GM12878 (cell line): ENCODE data around the gene AP3B2. TPM values are rescaled to one million over a fixed set of nuclear protein-coding genes. Genes with fewer than 3 reads are reported as not detected.

Experiments used
- ASH2L ChIP-seq: fragments of 300-600, 200-600 bp; sonication (generic); IDR thresholded peaks from 2 replicates; pipeline ENCODE4 v1.6.1; 2017; ENCODE audit warnings: low read depth, mild to moderate bottlenecking, borderline replicate concordance
- BMI1 ChIP-seq: fragments of 450-650 bp; IDR thresholded peaks from 2 replicates; pipeline ENCODE4 v1.6.1; 2016; ENCODE audit warnings: mild to moderate bottlenecking, moderate library complexity, borderline replicate concordance
- BRCA1 ChIP-seq: IDR thresholded peaks from 2 replicates; pipeline ENCODE4 v1.6.1; 2011; ENCODE audit warnings: low read depth, low read length, improper control_type of control experiment
- CREM ChIP-seq: IDR thresholded peaks from 2 replicates; pipeline ENCODE4 v1.6.1; 2014; ENCODE audit warnings: antibody characterized with exemption, low read depth
- EED ChIP-seq: sonication (generic); IDR thresholded peaks from 2 replicates; pipeline ENCODE4 v1.6.1; 2016; ENCODE audit warnings: antibody characterized with exemption, low read depth
- ESRRA ChIP-seq: IDR thresholded peaks from 2 replicates; pipeline ENCODE4 v1.6.1; 2012; ENCODE audit warnings: mild to moderate bottlenecking, low read length, improper control_type of control experiment
- IKZF1 ChIP-seq: fragments of 450-650 bp; conservative IDR thresholded peaks from 2 replicates; pipeline ENCODE4 v1.6.1; 2017; ENCODE audit warnings: antibody characterized with exemption, mild to moderate bottlenecking
- KLF5 ChIP-seq: fragments of 450-650 bp; IDR thresholded peaks from 2 replicates; pipeline ENCODE4 v1.6.1; 2014; ENCODE audit warnings: mild to moderate bottlenecking; ENCODE audit not compliant: partially characterized antibody
- MEF2A ChIP-seq: IDR thresholded peaks from 2 replicates; pipeline ENCODE4 v1.6.1; 2011; ENCODE audit warnings: low read depth, mild to moderate bottlenecking, low read length, moderate library complexity; ENCODE audit not compliant: insufficient read depth
- MXI1 ChIP-seq: fragments of 150-350 bp; IDR thresholded peaks from 2 replicates; pipeline ENCODE4 v1.6.1; 2011; ENCODE audit warnings: low read depth, mild to moderate bottlenecking, inconsistent platforms, low read length, improper control_type of control experiment
- SMAD1 ChIP-seq: fragments of 450-650 bp; IDR thresholded peaks from 2 replicates; pipeline ENCODE4 v1.6.1; 2018; ENCODE audit warnings: mild to moderate bottlenecking, low read depth; ENCODE audit not compliant: partially characterized antibody
- TBL1XR1 ChIP-seq: IDR thresholded peaks from 2 replicates; pipeline ENCODE4 v1.6.1; 2012; ENCODE audit warnings: low read depth, low read length, improper control_type of control experiment
- WRNIP1 ChIP-seq: IDR thresholded peaks from 2 replicates; pipeline ENCODE4 v1.6.1; 2011; ENCODE audit warnings: low read depth, low read length, improper control_type of control experiment, borderline replicate concordance
- polyA plus RNA-seq, 11 experiments: library from polyadenylated mRNA; depleted of rRNA in 4 of 11; unstranded in 6 of 11; stranded (reverse) in 5 of 11; fragments of >200 nt; fragmentation: Nextera tagmentation in 4 of 11; fragmentation: Illumina TruSeq in 1 of 11; extraction: Ambion mirVana in 4 of 11; extraction: Trizol in 1 of 11; gene quantifications; 1 replicate in 1 of 11; 2 replicates in 10 of 11; pipeline versions ENCODE4 v1.2.1 to v1.2.3, GENCODE V29; 2011 to 2016; ENCODE audit warnings: inconsistent platforms in 2 of 11, missing spikeins in 2 of 11, low read depth in 1 of 11
- total RNA-seq, 4 experiments: library from RNA; depleted of rRNA in 3 of 4; stranded (reverse); fragments of >200 nt in 3 of 4; fragmentation: Illumina TruSeq in 1 of 4; extraction: Trizol in 1 of 4; gene quantifications; 2 replicates each; pipeline versions ENCODE4 v1.2.1 to v1.2.3, GENCODE V29; 2013 to 2021
- TF ChIP-seq, protein P1 (sequence below): IDR thresholded peaks from 2 replicates; pipeline ENCODE4 v1.6.1; 2012; ENCODE audit warnings: low read depth, low read length, improper control_type of control experiment
- TF ChIP-seq, protein P2 (sequence below): IDR thresholded peaks from 2 replicates; pipeline ENCODE4 v1.6.1; 2011; ENCODE audit warnings: mild to moderate bottlenecking, low read depth, low read length, moderate library complexity; ENCODE audit not compliant: insufficient replicate concordance
- TF ChIP-seq, protein P3 (sequence below): fragments of 450-650 bp; conservative IDR thresholded peaks from 2 replicates; pipeline ENCODE4 v1.6.1; 2017; ENCODE audit warnings: mild to moderate bottlenecking, moderate library complexity
- TF ChIP-seq, protein P4 (sequence below), 3 experiments: IDR thresholded peaks in 2 of 3; conservative IDR thresholded peaks in 1 of 3; 2 replicates each; pipeline ENCODE4 v1.5.1; 2011; ENCODE audit warnings: low read depth in 3 of 3, low read length in 3 of 3, mild to moderate bottlenecking in 3 of 3, control low read depth in 2 of 3, moderate library complexity in 2 of 3, inconsistent platforms in 1 of 3, mixed read lengths in 1 of 3; ENCODE audit not compliant: control insufficient read depth in 2 of 3, insufficient read depth in 1 of 3; ENCODE audit errors: extremely low read depth in 1 of 3
- TF ChIP-seq, protein P5 (sequence below): fragments of 450-650 bp; formaldehyde crosslinking; IDR thresholded peaks from 2 replicates; pipeline ENCODE4 v1.5.0; 2022; ENCODE audit warnings: mild to moderate bottlenecking, missing genetic modification characterization

Gene AP3B2
- total and polyA plus RNA-seq, 10 of the 15 experiments (the other 5 are each of a cell fraction or from before 2014, with no cell fraction given) = not detected

DNA sequence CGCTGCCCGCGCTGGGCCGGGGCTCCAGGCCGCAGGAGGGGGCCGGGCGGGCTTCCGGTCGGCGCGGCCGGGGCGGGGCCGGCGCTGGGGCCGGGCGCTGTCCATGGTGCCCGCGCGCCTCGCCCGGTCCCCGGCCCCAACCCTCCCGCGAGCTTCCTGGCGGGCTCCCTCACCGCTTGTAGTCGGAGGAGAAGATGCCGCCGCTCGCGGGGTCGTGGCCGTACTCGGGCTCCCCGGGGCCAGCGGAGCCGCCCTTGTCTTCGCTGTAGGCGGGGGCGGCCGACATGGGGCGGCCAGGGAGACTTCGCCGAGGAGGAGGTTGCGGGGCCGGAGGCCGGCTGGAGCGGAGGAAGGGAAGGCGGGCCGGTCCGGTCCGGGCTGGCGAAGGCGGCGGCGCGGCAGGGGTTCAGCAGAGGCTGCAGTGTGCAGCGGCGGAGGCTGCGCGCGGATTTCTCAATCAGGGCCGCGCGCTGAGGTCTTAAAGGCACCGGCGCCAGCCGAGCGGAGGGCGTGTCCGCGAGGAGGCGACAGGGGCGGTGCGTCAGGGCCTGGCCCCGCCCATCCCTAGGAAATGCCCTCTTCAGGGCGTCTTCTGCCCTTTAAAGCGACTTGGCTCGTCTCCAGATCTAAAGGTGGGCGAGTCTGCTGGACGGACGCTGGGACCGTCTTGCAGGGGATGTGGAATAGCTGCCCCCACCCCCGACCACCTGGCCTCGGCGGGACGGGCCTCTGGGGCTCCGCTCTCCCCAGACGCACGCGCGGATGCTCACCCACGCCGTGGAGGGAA, at the start of gene AP3B2 (continued):
- TF ChIP-seq, protein P1, sequence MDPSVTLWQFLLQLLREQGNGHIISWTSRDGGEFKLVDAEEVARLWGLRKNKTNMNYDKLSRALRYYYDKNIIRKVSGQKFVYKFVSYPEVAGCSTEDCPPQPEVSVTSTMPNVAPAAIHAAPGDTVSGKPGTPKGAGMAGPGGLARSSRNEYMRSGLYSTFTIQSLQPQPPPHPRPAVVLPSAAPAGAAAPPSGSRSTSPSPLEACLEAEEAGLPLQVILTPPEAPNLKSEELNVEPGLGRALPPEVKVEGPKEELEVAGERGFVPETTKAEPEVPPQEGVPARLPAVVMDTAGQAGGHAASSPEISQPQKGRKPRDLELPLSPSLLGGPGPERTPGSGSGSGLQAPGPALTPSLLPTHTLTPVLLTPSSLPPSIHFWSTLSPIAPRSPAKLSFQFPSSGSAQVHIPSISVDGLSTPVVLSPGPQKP = no peak
- no peak for TF ChIP-seq ESRRA
- TF ChIP-seq WRNIP1 = no peak
- peak; percentile 25; the same call in 1 of the 2 replicates for TF ChIP-seq MXI1
- TF ChIP-seq, protein P2, sequence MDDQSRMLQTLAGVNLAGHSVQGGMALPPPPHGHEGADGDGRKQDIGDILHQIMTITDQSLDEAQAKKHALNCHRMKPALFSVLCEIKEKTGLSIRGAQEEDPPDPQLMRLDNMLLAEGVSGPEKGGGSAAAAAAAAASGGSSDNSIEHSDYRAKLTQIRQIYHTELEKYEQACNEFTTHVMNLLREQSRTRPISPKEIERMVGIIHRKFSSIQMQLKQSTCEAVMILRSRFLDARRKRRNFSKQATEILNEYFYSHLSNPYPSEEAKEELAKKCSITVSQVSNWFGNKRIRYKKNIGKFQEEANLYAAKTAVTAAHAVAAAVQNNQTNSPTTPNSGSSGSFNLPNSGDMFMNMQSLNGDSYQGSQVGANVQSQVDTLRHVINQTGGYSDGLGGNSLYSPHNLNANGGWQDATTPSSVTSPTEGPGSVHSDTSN = no peak
- no peak for TF ChIP-seq SMAD1
- no peak for TF ChIP-seq ASH2L
- TF ChIP-seq, protein P3, sequence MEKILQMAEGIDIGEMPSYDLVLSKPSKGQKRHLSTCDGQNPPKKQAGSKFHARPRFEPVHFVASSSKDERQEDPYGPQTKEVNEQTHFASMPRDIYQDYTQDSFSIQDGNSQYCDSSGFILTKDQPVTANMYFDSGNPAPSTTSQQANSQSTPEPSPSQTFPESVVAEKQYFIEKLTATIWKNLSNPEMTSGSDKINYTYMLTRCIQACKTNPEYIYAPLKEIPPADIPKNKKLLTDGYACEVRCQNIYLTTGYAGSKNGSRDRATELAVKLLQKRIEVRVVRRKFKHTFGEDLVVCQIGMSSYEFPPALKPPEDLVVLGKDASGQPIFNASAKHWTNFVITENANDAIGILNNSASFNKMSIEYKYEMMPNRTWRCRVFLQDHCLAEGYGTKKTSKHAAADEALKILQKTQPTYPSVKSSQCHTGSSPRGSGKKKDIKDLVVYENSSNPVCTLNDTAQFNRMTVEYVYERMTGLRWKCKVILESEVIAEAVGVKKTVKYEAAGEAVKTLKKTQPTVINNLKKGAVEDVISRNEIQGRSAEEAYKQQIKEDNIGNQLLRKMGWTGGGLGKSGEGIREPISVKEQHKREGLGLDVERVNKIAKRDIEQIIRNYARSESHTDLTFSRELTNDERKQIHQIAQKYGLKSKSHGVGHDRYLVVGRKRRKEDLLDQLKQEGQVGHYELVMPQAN = peak; percentile 78
- TF ChIP-seq, protein P4, sequence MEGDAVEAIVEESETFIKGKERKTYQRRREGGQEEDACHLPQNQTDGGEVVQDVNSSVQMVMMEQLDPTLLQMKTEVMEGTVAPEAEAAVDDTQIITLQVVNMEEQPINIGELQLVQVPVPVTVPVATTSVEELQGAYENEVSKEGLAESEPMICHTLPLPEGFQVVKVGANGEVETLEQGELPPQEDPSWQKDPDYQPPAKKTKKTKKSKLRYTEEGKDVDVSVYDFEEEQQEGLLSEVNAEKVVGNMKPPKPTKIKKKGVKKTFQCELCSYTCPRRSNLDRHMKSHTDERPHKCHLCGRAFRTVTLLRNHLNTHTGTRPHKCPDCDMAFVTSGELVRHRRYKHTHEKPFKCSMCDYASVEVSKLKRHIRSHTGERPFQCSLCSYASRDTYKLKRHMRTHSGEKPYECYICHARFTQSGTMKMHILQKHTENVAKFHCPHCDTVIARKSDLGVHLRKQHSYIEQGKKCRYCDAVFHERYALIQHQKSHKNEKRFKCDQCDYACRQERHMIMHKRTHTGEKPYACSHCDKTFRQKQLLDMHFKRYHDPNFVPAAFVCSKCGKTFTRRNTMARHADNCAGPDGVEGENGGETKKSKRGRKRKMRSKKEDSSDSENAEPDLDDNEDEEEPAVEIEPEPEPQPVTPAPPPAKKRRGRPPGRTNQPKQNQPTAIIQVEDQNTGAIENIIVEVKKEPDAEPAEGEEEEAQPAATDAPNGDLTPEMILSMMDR (IDR thresholded peaks at IDR 0.05 in 2 of 3, conservative IDR thresholded peaks at IDR 0.05 in 1 of 3; ENCODE audit: control insufficient read depth in 2 of 3, extremely low read depth in 1 of 3, insufficient read depth in 1 of 3, low read depth in 3 of 3, low read length in 3 of 3) = no peak
- TF ChIP-seq CREM = no peak
- no peak for TF ChIP-seq TBL1XR1
- TF ChIP-seq IKZF1 = peak; percentile 48; the same call in 1 of the 2 replicates
- TF ChIP-seq KLF5 = no peak
- no peak for TF ChIP-seq BRCA1
- TF ChIP-seq, protein P5, sequence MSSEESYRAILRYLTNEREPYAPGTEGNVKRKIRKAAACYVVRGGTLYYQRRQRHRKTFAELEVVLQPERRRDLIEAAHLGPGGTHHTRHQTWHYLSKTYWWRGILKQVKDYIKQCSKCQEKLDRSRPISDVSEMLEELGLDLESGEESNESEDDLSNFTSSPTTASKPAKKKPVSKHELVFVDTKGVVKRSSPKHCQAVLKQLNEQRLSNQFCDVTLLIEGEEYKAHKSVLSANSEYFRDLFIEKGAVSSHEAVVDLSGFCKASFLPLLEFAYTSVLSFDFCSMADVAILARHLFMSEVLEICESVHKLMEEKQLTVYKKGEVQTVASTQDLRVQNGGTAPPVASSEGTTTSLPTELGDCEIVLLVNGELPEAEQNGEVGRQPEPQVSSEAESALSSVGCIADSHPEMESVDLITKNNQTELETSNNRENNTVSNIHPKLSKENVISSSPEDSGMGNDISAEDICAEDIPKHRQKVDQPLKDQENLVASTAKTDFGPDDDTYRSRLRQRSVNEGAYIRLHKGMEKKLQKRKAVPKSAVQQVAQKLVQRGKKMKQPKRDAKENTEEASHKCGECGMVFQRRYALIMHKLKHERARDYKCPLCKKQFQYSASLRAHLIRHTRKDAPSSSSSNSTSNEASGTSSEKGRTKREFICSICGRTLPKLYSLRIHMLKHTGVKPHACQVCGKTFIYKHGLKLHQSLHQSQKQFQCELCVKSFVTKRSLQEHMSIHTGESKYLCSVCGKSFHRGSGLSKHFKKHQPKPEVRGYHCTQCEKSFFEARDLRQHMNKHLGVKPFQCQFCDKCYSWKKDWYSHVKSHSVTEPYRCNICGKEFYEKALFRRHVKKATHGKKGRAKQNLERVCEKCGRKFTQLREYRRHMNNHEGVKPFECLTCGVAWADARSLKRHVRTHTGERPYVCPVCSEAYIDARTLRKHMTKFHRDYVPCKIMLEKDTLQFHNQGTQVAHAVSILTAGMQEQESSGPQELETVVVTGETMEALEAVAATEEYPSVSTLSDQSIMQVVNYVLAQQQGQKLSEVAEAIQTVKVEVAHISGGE = no peak
- TF ChIP-seq EED = no peak
- no peak for TF ChIP-seq MEF2A
- no peak for TF ChIP-seq BMI1
